Measurements from ENCODE around the gene OPCML. TPM values are rescaled to one million over a fixed set of nuclear protein-coding genes. Genes with fewer than 3 reads are reported as not detected.

The OPCML gene
- total RNA-seq, 1 experiment from 2014 or later: not detected

DNA sequence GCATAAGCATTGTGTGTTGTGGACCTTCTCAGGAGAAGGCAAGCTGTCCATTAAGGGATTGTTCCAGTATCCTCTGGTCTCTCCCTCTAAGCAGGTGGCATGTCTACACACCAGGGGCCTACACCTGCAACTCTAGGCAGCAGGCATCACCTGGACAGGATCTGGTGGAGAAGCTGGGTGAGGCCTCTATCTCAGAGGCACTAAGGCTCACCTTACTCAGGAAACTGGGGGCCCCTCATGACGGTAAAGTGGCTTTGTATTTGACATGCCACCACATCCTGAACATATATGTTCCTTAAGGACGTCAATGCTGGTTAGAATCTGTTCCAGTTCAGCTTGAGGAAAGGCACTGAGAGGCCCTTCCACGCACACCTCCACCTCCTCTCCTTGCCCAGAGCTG lies 891.3 kb downstream of the OPCML start:
- no peaks in the 10 kb centered on the region for H3F3A ChIP-seq (ENCODE audit: insufficient read depth, low read depth)
- H3K9me2 ChIP-seq (ENCODE audit: insufficient read depth): no peaks in the 10 kb centered on the region
- TF ChIP-seq, protein P1, sequence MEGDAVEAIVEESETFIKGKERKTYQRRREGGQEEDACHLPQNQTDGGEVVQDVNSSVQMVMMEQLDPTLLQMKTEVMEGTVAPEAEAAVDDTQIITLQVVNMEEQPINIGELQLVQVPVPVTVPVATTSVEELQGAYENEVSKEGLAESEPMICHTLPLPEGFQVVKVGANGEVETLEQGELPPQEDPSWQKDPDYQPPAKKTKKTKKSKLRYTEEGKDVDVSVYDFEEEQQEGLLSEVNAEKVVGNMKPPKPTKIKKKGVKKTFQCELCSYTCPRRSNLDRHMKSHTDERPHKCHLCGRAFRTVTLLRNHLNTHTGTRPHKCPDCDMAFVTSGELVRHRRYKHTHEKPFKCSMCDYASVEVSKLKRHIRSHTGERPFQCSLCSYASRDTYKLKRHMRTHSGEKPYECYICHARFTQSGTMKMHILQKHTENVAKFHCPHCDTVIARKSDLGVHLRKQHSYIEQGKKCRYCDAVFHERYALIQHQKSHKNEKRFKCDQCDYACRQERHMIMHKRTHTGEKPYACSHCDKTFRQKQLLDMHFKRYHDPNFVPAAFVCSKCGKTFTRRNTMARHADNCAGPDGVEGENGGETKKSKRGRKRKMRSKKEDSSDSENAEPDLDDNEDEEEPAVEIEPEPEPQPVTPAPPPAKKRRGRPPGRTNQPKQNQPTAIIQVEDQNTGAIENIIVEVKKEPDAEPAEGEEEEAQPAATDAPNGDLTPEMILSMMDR (conservative IDR thresholded peaks at IDR 0.05): no peak
- no peak for TF ChIP-seq EZH2 (IDR thresholded peaks at IDR 0.05; ENCODE audit: low read depth)
- H4K20me1 ChIP-seq (ENCODE audit: insufficient read depth): no peaks in the 10 kb centered on the region; the same call in 1 of the 2 replicates
- no peak for DNase-seq
- intact Hi-C loops (cut with micrococcal nuclease; ENCODE audit: unreplicated experiment): no loop called here
- BruUV-seq (replicated peaks): no TSS peak
- no peak overlapping the region for H2AFZ ChIP-seq
- no peaks in the 10 kb centered on the region for H3K79me2 ChIP-seq (ENCODE audit: low read depth)
- ChIA-PET CTCF (no interaction called here), POLR2A (ENCODE audit: unreplicated experiment) (no interaction called here)
- no peaks in the 10 kb centered on the region for H3K4me1 ChIP-seq (replicated peaks; ENCODE audit: insufficient read depth)
- H3K4me3 ChIP-seq: no peak overlapping the region
- no peaks in the 10 kb centered on the region; the same call in 1 of the 2 replicates for H3K9me3 ChIP-seq (ENCODE audit: insufficient read depth, low read depth)
- H3K27me3 ChIP-seq (ENCODE audit: insufficient read depth, low read depth): peaks cover 6% of the 10 kb centered on the region; the same call in 1 of the 2 replicates
- no peak overlapping the region for H3K27ac ChIP-seq
- no peaks in the 10 kb centered on the region for H3K36me3 ChIP-seq (ENCODE audit: low read depth)
- H3K4me2 ChIP-seq: no peak overlapping the region

- Histone ChIP-seq H3F3A (ENCODE audit: insufficient read depth, low read depth) (no peaks in the 10 kb centered on the region), H3K4me2 (no peak overlapping the region), H3K9me3 (ENCODE audit: insufficient read depth, low read depth) (no peaks in the 10 kb centered on the region; the same call in 1 of the 2 replicates), H3K36me3 (ENCODE audit: low read depth) (no peaks in the 10 kb centered on the region), H3K27me3 (ENCODE audit: insufficient read depth, low read depth) (peaks cover 6% of the 10 kb centered on the region; the same call in 1 of the 2 replicates), H4K20me1 (ENCODE audit: insufficient read depth) (no peaks in the 10 kb centered on the region; the same call in 1 of the 2 replicates), H3K79me2 (ENCODE audit: low read depth) (no peaks in the 10 kb centered on the region), H2AFZ (no peak overlapping the region), H3K4me1 (replicated peaks; ENCODE audit: insufficient read depth) (no peaks in the 10 kb centered on the region), H3K27ac (no peak overlapping the region), H3K4me3 (no peak overlapping the region), H3K9me2 (ENCODE audit: insufficient read depth) (no peaks in the 10 kb centered on the region)
- CTCF ChIA-PET: no interaction called here
- BruUV-seq (replicated peaks): no TSS peak
- TF ChIP-seq, protein P1 (conservative IDR thresholded peaks at IDR 0.05): no peak
- TF ChIP-seq EZH2 (IDR thresholded peaks at IDR 0.05; ENCODE audit: low read depth): no peak
- intact Hi-C loops (cut with micrococcal nuclease; ENCODE audit: unreplicated experiment): no loop called here
- no peak for DNase-seq
- POLR2A ChIA-PET (ENCODE audit: unreplicated experiment): no interaction called here
Measured at GRCh38 chr11:132639986-132640385, 892.3 kb downstream of the OPCML start.

GRCh38 chr11:132639403-132639802 lies 892.9 kb downstream of the OPCML start:
- H3K4me1 ChIP-seq (replicated peaks; ENCODE audit: insufficient read depth): no peaks in the 10 kb centered on the region
- no peak overlapping the region for H2AFZ ChIP-seq
- H3K27ac ChIP-seq: no peak overlapping the region
- CTCF ChIA-PET: no interaction called here
- peaks cover 6% of the 10 kb centered on the region; the same call in 1 of the 2 replicates for H3K27me3 ChIP-seq (ENCODE audit: insufficient read depth, low read depth)
- no peak overlapping the region for H3K4me2 ChIP-seq
- no peaks in the 10 kb centered on the region; the same call in 1 of the 2 replicates for H3K9me2 ChIP-seq (ENCODE audit: insufficient read depth)
- no peak for TF ChIP-seq EZH2 (IDR thresholded peaks at IDR 0.05; ENCODE audit: low read depth)
- H3K4me3 ChIP-seq: no peak overlapping the region
- intact Hi-C loops (cut with micrococcal nuclease; ENCODE audit: unreplicated experiment): no loop called here
- no peak for DNase-seq
- H3K9me3 ChIP-seq (ENCODE audit: insufficient read depth, low read depth): no peaks in the 10 kb centered on the region; the same call in 1 of the 2 replicates
- no peaks in the 10 kb centered on the region for H3F3A ChIP-seq (ENCODE audit: insufficient read depth, low read depth)
- H3K36me3 ChIP-seq (ENCODE audit: low read depth): no peaks in the 10 kb centered on the region
- no TSS peak for BruUV-seq (replicated peaks)
- no peaks in the 10 kb centered on the region; the same call in 1 of the 2 replicates for H4K20me1 ChIP-seq (ENCODE audit: insufficient read depth)
- no peaks in the 10 kb centered on the region for H3K79me2 ChIP-seq (ENCODE audit: low read depth)
- POLR2A ChIA-PET (ENCODE audit: unreplicated experiment): no interaction called here

GRCh38 chr11:132638423-132638822 lies 893.9 kb downstream of the OPCML start:
- no peak overlapping the region for H3K4me3 ChIP-seq
- H3K36me3 ChIP-seq (ENCODE audit: low read depth): no peaks in the 10 kb centered on the region
- no peaks in the 10 kb centered on the region; the same call in 1 of the 2 replicates for H3K9me2 ChIP-seq (ENCODE audit: insufficient read depth)
- no peaks in the 10 kb centered on the region for H3K4me1 ChIP-seq (replicated peaks; ENCODE audit: insufficient read depth)
- no peak overlapping the region for H3K4me2 ChIP-seq
- H3F3A ChIP-seq (ENCODE audit: insufficient read depth, low read depth): no peaks in the 10 kb centered on the region
- no peaks in the 10 kb centered on the region; the same call in 1 of the 2 replicates for H3K9me3 ChIP-seq (ENCODE audit: insufficient read depth, low read depth)
- ChIA-PET POLR2A (ENCODE audit: unreplicated experiment) (no interaction called here), CTCF (no interaction called here)
- no peak for TF ChIP-seq EZH2 (IDR thresholded peaks at IDR 0.05; ENCODE audit: low read depth)
- TF ChIP-seq, protein P1 (conservative IDR thresholded peaks at IDR 0.05): no peak
- H3K27me3 ChIP-seq (ENCODE audit: insufficient read depth, low read depth): peaks cover 2% of the 10 kb centered on the region; the same call in 1 of the 2 replicates
- intact Hi-C loops (cut with micrococcal nuclease; ENCODE audit: unreplicated experiment): no loop called here
- H3K79me2 ChIP-seq (ENCODE audit: low read depth): no peaks in the 10 kb centered on the region
- H3K27ac ChIP-seq: no peak overlapping the region
- BruUV-seq (replicated peaks): no TSS peak
- no peak overlapping the region for H2AFZ ChIP-seq
- no peaks in the 10 kb centered on the region; the same call in 1 of the 2 replicates for H4K20me1 ChIP-seq (ENCODE audit: insufficient read depth)
- DNase-seq: no peak

All from PC-9 (cell line).